GM12878 (cell line): ENCODE data around the gene LRRC8D.

Source experiments
- ASH2L ChIP-seq: fragments of 300-600, 200-600 bp; sonication (generic); IDR thresholded peaks from 2 replicates; pipeline ENCODE4 v1.6.1; 2017; ENCODE audit warnings: low read depth, mild to moderate bottlenecking, borderline replicate concordance
- ATF7 ChIP-seq: fragments of 450-650 bp; IDR thresholded peaks from 2 replicates; pipeline ENCODE4 v1.6.1; 2016; ENCODE audit warnings: low read depth, mild to moderate bottlenecking
- BCLAF1 ChIP-seq: fragments of 450-650 bp; IDR thresholded peaks from 2 replicates; pipeline ENCODE4 v1.6.1; 2017; ENCODE audit warnings: antibody characterized with exemption, mild to moderate bottlenecking, moderate library complexity
- CTCF ChIP-seq, 3 experiments: IDR thresholded peaks in 2 of 3; conservative IDR thresholded peaks in 1 of 3; 2 replicates each; pipeline ENCODE4 v1.5.1; 2011; ENCODE audit warnings: low read depth in 3 of 3, low read length in 3 of 3, mild to moderate bottlenecking in 3 of 3, control low read depth in 2 of 3, moderate library complexity in 2 of 3, inconsistent platforms in 1 of 3, mixed read lengths in 1 of 3; ENCODE audit not compliant: control insufficient read depth in 2 of 3, insufficient read depth in 1 of 3; ENCODE audit errors: extremely low read depth in 1 of 3
- EP300 ChIP-seq, 2 experiments: fragments of 150-350 bp in 1 of 2; IDR thresholded peaks; 2 replicates each; pipeline ENCODE4 v1.6.1; 2011 to 2012; ENCODE audit warnings: low read depth in 2 of 2, low read length in 2 of 2, borderline replicate concordance in 1 of 2, improper control_type of control experiment in 1 of 2, inconsistent platforms in 1 of 2; ENCODE audit not compliant: control insufficient read depth in 1 of 2
- FOXK2 ChIP-seq: fragments of 450-650 bp; IDR thresholded peaks from 2 replicates; pipeline ENCODE4 v1.6.1; 2017; ENCODE audit warnings: mild to moderate bottlenecking, moderate library complexity
- SMC3 ChIP-seq: IDR thresholded peaks from 2 replicates; pipeline ENCODE4 v1.6.1; 2011; ENCODE audit warnings: low read length, improper control_type of control experiment, borderline replicate concordance

- no peak for TF ChIP-seq CTCF (IDR thresholded peaks at IDR 0.05 in 2 of 3, conservative IDR thresholded peaks at IDR 0.05 in 1 of 3; ENCODE audit: control insufficient read depth in 2 of 3, extremely low read depth in 1 of 3, insufficient read depth in 1 of 3, low read depth in 3 of 3, low read length in 3 of 3)
- no peak for TF ChIP-seq EP300 (IDR thresholded peaks at IDR 0.05; ENCODE audit: borderline replicate concordance in 1 of 2, control insufficient read depth in 1 of 2, low read depth in 2 of 2, low read length in 2 of 2)
- no peak for TF ChIP-seq SMC3
- no peak for TF ChIP-seq BCLAF1
- no peak for TF ChIP-seq ATF7
- no peak for TF ChIP-seq ASH2L
- TF ChIP-seq FOXK2 = no peak
Measured at GRCh38 chr1:89941110-89941766, 120.4 kb downstream of the LRRC8D start.
